WTC11 (cell line): ENCODE results near the gene USP2. TPM values are rescaled to one million over a fixed set of nuclear protein-coding genes. Genes with fewer than 3 reads are reported as not detected.

Source experiments
- ATAC-seq: fragments of 200-7000 bp; cut with Tn5 transposase; 2 replicates; pipeline ENCODE4 v1.10.0; 2021; ENCODE audit warnings: mild to moderate bottlenecking, moderate library complexity
- CTCF ChIA-PET: fragments of 300-600 bp; sonication (Branson Sonifier 250); formaldehyde crosslinking; loops from one replicate; lab custom pipeline; 2021; ENCODE audit warnings: antibody characterized with exemption; lab: Charles Lee
- POLR2A ChIA-PET: fragments of 350-600 bp; sonication (Branson Sonifier 250); formaldehyde crosslinking; loops from one replicate; lab custom pipeline; 2021; ENCODE audit warnings: antibody characterized with exemption; lab: Charles Lee
- DNase-seq: peaks from one replicate; pipeline ENCODE4 v3.0.0; 2021; ENCODE audit warnings: low spot score
- H3K27ac Mint-ChIP-seq: 2 replicates; pipeline ENCODE4 v1.8.0; 2021; ENCODE audit warnings: mixed read lengths
- H3K27me3 Mint-ChIP-seq: 2 replicates; pipeline ENCODE4 v1.8.0; 2021; ENCODE audit warnings: low read depth, mild to moderate bottlenecking, moderate library complexity, mixed read lengths
- H3K36me3 Mint-ChIP-seq: 2 replicates; pipeline ENCODE4 v1.8.0; 2021; ENCODE audit warnings: mixed read lengths
- H3K4me1 Mint-ChIP-seq: 2 replicates; pipeline ENCODE4 v1.8.0; 2022; ENCODE audit warnings: mixed read lengths
- H3K4me3 Mint-ChIP-seq: 2 replicates; pipeline ENCODE4 v1.8.0; 2021; ENCODE audit warnings: mild to moderate bottlenecking, moderate library complexity, mixed read lengths
- H3K9me3 Mint-ChIP-seq: 2 replicates; pipeline ENCODE4 v1.8.0; 2021; ENCODE audit warnings: mixed read lengths
- ATF1 ChIP-seq: sonication (generic); formaldehyde crosslinking; IDR thresholded peaks from 2 replicates; pipeline ENCODE4 v1.8.1; 2023; ENCODE audit warnings: mild to moderate bottlenecking, moderate library complexity, missing genetic modification reagents
- ATF3 ChIP-seq: sonication (generic); formaldehyde crosslinking; conservative IDR thresholded peaks from 2 replicates; pipeline ENCODE4 v1.8.1; 2022; ENCODE audit warnings: mild to moderate bottlenecking, missing genetic modification reagents
- CTCF ChIP-seq: fragments of 200-600 bp; IDR thresholded peaks from 2 replicates; pipeline ENCODE4 v1.8.0; 2022; ENCODE audit warnings: antibody characterized with exemption
- E2F1 ChIP-seq: sonication (generic); formaldehyde crosslinking; IDR thresholded peaks from 2 replicates; pipeline ENCODE4 v1.8.0; 2022; ENCODE audit warnings: mild to moderate bottlenecking, missing genetic modification reagents
- E2F5 ChIP-seq: sonication (generic); formaldehyde crosslinking; IDR thresholded peaks from 2 replicates; pipeline ENCODE4 v1.8.1; 2022; ENCODE audit warnings: mild to moderate bottlenecking, moderate library complexity, missing genetic modification reagents
- ERG ChIP-seq: fragments of 250-450 bp; sonication (Bioruptor Pico); IDR thresholded peaks from 2 replicates; pipeline ENCODE4 v1.8.0; 2021; ENCODE audit warnings: mild to moderate bottlenecking
- GABPB1 ChIP-seq: sonication (generic); formaldehyde crosslinking; IDR thresholded peaks from 2 replicates; pipeline ENCODE4 v1.8.1; 2023; ENCODE audit warnings: mild to moderate bottlenecking, missing genetic modification reagents
- JAZF1 ChIP-seq: fragments of 250-450 bp; sonication (Bioruptor Pico); IDR thresholded peaks from 2 replicates; pipeline ENCODE4 v1.9.0; 2021; ENCODE audit warnings: moderate library complexity, mild to moderate bottlenecking, inconsistent platforms
- JUN ChIP-seq: sonication (generic); formaldehyde crosslinking; IDR thresholded peaks from 2 replicates; pipeline ENCODE4 v1.8.0; 2023; ENCODE audit warnings: mild to moderate bottlenecking, missing genetic modification reagents
- MAX ChIP-seq: sonication (generic); formaldehyde crosslinking; IDR thresholded peaks from 2 replicates; pipeline ENCODE4 v1.8.0; 2022; ENCODE audit warnings: mild to moderate bottlenecking, missing genetic modification reagents
- MYBL2 ChIP-seq: sonication (generic); formaldehyde crosslinking; IDR thresholded peaks from 2 replicates; pipeline ENCODE4 v1.8.1; 2023; ENCODE audit warnings: mild to moderate bottlenecking, moderate library complexity, missing genetic modification reagents
- NFE2L1 ChIP-seq: sonication (generic); formaldehyde crosslinking; IDR thresholded peaks from 2 replicates; pipeline ENCODE4 v1.8.1; 2023; ENCODE audit warnings: missing genetic modification reagents
- NR2C2 ChIP-seq: sonication (generic); formaldehyde crosslinking; IDR thresholded peaks from 2 replicates; pipeline ENCODE4 v1.8.0; 2022; ENCODE audit warnings: mild to moderate bottlenecking, missing genetic modification reagents
- PRDM15 ChIP-seq: sonication (generic); formaldehyde crosslinking; IDR thresholded peaks from 2 replicates; pipeline ENCODE4 v1.8.0; 2022; ENCODE audit warnings: missing genetic modification reagents
- PREB ChIP-seq: sonication (generic); formaldehyde crosslinking; IDR thresholded peaks from 2 replicates; pipeline ENCODE4 v1.8.1; 2022; ENCODE audit warnings: mild to moderate bottlenecking, missing genetic modification reagents, moderate library complexity, borderline replicate concordance
- SMAD3 ChIP-seq: sonication (generic); formaldehyde crosslinking; IDR thresholded peaks from 2 replicates; pipeline ENCODE4 v1.8.0; 2022; ENCODE audit warnings: missing genetic modification reagents, mild to moderate bottlenecking, borderline replicate concordance
- SOX15 ChIP-seq: fragments of 250-450 bp; sonication (Bioruptor Pico); IDR thresholded peaks from 2 replicates; pipeline ENCODE4 v1.9.0; 2021; ENCODE audit warnings: mild to moderate bottlenecking
- TEAD1 ChIP-seq: sonication (generic); formaldehyde crosslinking; IDR thresholded peaks from 2 replicates; pipeline ENCODE4 v1.8.0; 2022; ENCODE audit warnings: mild to moderate bottlenecking, missing genetic modification reagents
- TP53 ChIP-seq: sonication (generic); formaldehyde crosslinking; IDR thresholded peaks from 2 replicates; pipeline ENCODE4 v1.8.1; 2023; ENCODE audit warnings: mild to moderate bottlenecking, missing genetic modification reagents
- ZNF232 ChIP-seq: sonication (generic); formaldehyde crosslinking; IDR thresholded peaks from 2 replicates; pipeline ENCODE4 v1.8.0; 2022; ENCODE audit warnings: mild to moderate bottlenecking, missing genetic modification reagents
- total RNA-seq: library from RNA; stranded (reverse); gene quantifications from 3 replicates; pipeline ENCODE4 v1.2.3, GENCODE V29; 2021

The USP2 gene
- total RNA-seq, 1 experiment from 2014 or later, result 8.0 TPM

- TF ChIP-seq CTCF, result peak; percentile 93
- TF ChIP-seq E2F5 (CRISPR knock-in tag), result peak; percentile 91
- 0 out of 2 replicates have a peak, but pooled peaks have one; percentile 65 for TF ChIP-seq ZNF232 (CRISPR knock-in tag)
These were observed 25.0 kb downstream of the USP2 start (continued) for GRCh38 chr11:119356349-119357031.

GRCh38 chr11:119355091-119355843, 26.2 kb downstream of the USP2 start:
- Mint-ChIP-seq H3K27ac (no peak overlapping the region), H3K36me3 (peaks cover 20% of the 10 kb centered on the region), H3K4me3 (peak overlapping the region; percentile 25; the same call in 1 of the 2 replicates), H3K27me3 (peaks cover 22% of the 10 kb centered on the region), H3K9me3 (0 out of 2 replicates have a peak, but pooled peaks cover 4% of the 10 kb centered on the region), H3K4me1 (peaks cover 29% of the 10 kb centered on the region)
- POLR2A ChIA-PET, result interaction anchor here (0.7 to 1.5 kb wide), 2 partner anchors 119 to 750 kb away, joined by 3 to 7 read pairs; no protein-coding TSS in a partner anchor
- CTCF ChIA-PET, result interaction anchor here (0.6 to 4.6 kb wide), 34 partner anchors 7 to 288 kb away, joined by 3 to 190 read pairs (median 5); partner anchors contain the start of genes C1QTNF5, CBL, MCAM and MFRP
- TF ChIP-seq JUN (CRISPR knock-in tag), result no peak
- TF ChIP-seq TP53 (CRISPR knock-in tag), result no peak
- no peak for TF ChIP-seq PRDM15 (CRISPR knock-in tag)
- no peak for TF ChIP-seq MYBL2 (CRISPR knock-in tag)
- TF ChIP-seq E2F1 (CRISPR knock-in tag), result no peak
- TF ChIP-seq PREB (CRISPR knock-in tag), result no peak
- TF ChIP-seq NFE2L1, result no peak
- ATAC-seq, result no peak
- no peak for DNase-seq

GRCh38 chr11:119352857-119353260, 28.6 kb downstream of the USP2 start:
- no peak for ATAC-seq
- CTCF ChIA-PET, result interaction anchor here (1.0 to 2.4 kb wide), 5 partner anchors 13 to 376 kb away, joined by 3 to 14 read pairs (median 8); partner anchors contain the start of genes C1QTNF5 and NECTIN1
- H3K27me3 Mint-ChIP-seq, result peaks cover 27% of the 10 kb centered on the region
- H3K27ac Mint-ChIP-seq, result no peak overlapping the region; the same call in 1 of the 2 replicates
- H3K9me3 Mint-ChIP-seq, result 0 out of 2 replicates have a peak, but pooled peaks cover 4% of the 10 kb centered on the region
- no peak overlapping the region for H3K4me3 Mint-ChIP-seq
- DNase-seq, result no peak
- peaks cover 6% of the 10 kb centered on the region for H3K36me3 Mint-ChIP-seq
- POLR2A ChIA-PET, result no interaction called here
- peaks cover 22% of the 10 kb centered on the region for H3K4me1 Mint-ChIP-seq
- TF ChIP-seq NR2C2 (CRISPR knock-in tag) (no peak), ATF3 (no peak), GABPB1 (CRISPR knock-in tag) (no peak), SMAD3 (no peak), ATF1 (CRISPR knock-in tag) (no peak), MAX (CRISPR knock-in tag) (no peak), JAZF1 (CRISPR knock-in tag) (no peak), TEAD1 (CRISPR knock-in tag) (no peak), SOX15 (CRISPR knock-in tag) (no peak), ERG (CRISPR knock-in tag) (no peak)
